Progenitor cell of endocrine pancreas (in vitro differentiated cells): Measurements from ENCODE around the gene TWNK. TPM values are rescaled to one million over a fixed set of nuclear protein-coding genes. Genes with fewer than 3 reads are reported as not detected.
A peak's percentile ranks its signal among the peaks of the same experiment; 100 is the strongest.

ENCODE experiments used
- DNase-seq: peaks from one replicate; pipeline ENCODE4 v3.0.0; 2021; ENCODE audit warnings: low spot score; ENCODE audit not compliant: unreplicated experiment
- H3K27ac Mint-ChIP-seq: 2 replicates; pipeline ENCODE4 v1.8.0; 2021; ENCODE audit warnings: mild to moderate bottlenecking, moderate library complexity, mixed read lengths
- H3K27me3 Mint-ChIP-seq: 2 replicates; pipeline ENCODE4 v1.8.0; 2021; ENCODE audit warnings: mixed read lengths
- H3K36me3 Mint-ChIP-seq: 2 replicates; pipeline ENCODE4 v1.8.0; 2022; ENCODE audit warnings: mixed read lengths; ENCODE audit not compliant: insufficient read depth
- H3K4me1 Mint-ChIP-seq: 2 replicates; pipeline ENCODE4 v1.8.0; 2021; ENCODE audit warnings: low read depth, mixed read lengths
- H3K4me3 Mint-ChIP-seq: 2 replicates; pipeline ENCODE4 v1.8.0; 2021; ENCODE audit warnings: low read depth, mild to moderate bottlenecking, moderate library complexity, mixed read lengths
- H3K9me3 Mint-ChIP-seq: 2 replicates; pipeline ENCODE4 v1.8.0; 2021; ENCODE audit warnings: low read depth, mixed read lengths
- CTCF ChIP-seq: fragments of 200-600 bp; sonication (generic); IDR thresholded peaks from one replicate; pipeline ENCODE4 v1.5.0; 2021; ENCODE audit warnings: antibody characterized with exemption, mild to moderate bottlenecking; ENCODE audit not compliant: unreplicated experiment
- total RNA-seq: library from RNA; stranded (reverse); gene quantifications from 2 replicates; pipeline ENCODE4 v1.2.1, GENCODE V29; 2021

TWNK gene
- total RNA-seq, 1 donor from 2014 or later, result 13.3 TPM

GRCh38 chr10:101022967-101023705, 35.8 kb downstream of the TWNK start:
- Mint-ChIP-seq H3K27me3 (peaks cover 43% of the 10 kb centered on the region), H3K4me3 (no peak overlapping the region), H3K27ac (no peak overlapping the region), H3K4me1 (peaks cover 5% of the 10 kb centered on the region), H3K9me3 (no peaks in the 10 kb centered on the region), H3K36me3 (no peaks in the 10 kb centered on the region)
- DNase-seq, result no peak
- no peak for TF ChIP-seq CTCF

DNA sequence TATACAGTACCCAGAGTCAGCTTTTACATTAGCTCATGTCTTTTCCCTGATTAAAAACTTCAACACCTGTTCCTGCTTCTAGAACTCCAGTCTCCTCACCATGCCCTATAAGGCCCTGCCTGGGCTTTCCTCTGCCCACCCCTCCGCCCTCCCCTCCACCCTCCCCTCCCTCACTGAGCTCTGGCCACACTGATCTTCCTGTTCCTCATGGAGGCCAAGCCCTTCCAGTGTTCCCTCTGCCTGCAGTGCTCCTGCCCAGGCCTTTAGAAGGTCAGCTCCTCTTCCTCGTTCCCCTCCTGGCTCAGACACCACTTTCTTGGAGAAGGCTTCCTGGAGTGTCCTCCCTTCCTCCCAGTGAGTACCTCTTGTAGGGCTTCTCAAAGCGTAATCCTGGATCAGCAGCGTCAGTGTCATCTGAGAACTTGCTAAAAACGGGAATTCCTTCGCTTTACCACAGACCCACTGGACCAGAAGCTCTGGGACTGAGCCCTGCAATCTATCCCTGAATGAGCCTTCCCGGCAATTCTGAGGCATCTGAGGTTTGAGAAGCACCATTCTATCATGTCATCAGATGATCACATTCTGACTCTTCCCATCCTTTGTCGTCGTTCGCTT, 39.9 kb downstream of the TWNK start:
- Mint-ChIP-seq H3K27me3 (peaks cover 32% of the 10 kb centered on the region), H3K4me3 (no peak overlapping the region), H3K36me3 (no peaks in the 10 kb centered on the region), H3K27ac (peak overlapping the region; percentile 61), H3K9me3 (no peaks in the 10 kb centered on the region), H3K4me1 (peaks cover 11% of the 10 kb centered on the region)
- DNase-seq, result no peak
- TF ChIP-seq CTCF, result no peak

- Mint-ChIP-seq H3K4me1 (peaks cover 19% of the 10 kb centered on the region), H3K27me3 (peaks cover 44% of the 10 kb centered on the region), H3K9me3 (no peaks in the 10 kb centered on the region), H3K27ac (no peak overlapping the region), H3K36me3 (no peaks in the 10 kb centered on the region), H3K4me3 (no peak overlapping the region)
- no peak for DNase-seq
- TF ChIP-seq CTCF, result no peak
Observed at GRCh38 chr10:101028446-101029337, 41.3 kb downstream of the TWNK start.

DNA sequence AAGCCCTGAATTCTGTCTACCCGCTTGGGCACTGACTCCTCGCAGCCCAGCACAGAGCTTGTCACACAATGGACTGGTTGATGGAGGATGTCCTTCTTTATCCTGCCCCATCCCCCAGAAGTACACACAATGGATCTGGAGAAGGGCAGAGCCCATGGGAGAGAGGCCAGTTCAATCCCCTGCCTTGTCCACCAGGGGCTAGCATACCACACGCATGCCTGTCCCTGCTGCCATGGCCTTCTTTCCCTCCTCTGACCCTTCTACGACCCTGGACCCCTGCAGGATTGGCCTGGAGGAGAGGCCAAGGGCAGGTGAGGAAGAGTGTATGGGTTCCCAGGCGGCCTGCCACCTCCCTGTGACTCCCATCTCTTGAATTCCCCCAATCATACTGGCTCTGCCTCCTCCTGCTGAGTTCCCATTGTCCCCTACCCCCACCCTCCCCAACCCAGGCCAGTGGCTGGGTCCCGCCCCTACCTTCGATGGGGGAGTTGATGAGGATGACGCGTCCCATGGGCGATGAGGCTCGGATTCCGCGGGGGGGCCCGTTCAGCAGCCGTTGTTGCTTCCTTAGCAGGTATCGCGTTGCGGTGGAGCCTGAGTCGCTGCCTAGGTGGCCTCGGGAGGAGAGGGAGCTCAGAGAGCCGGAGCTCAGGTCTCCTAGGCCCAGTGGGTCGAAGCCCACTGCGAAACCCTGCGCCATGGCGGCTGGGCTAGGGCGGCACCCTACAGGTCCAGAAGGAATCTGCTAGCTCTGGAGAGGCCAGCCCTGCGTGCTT, 42.4 kb downstream of the TWNK start:
- Mint-ChIP-seq H3K27ac (peak overlapping the region; percentile 73), H3K4me3 (no peak overlapping the region), H3K36me3 (no peaks in the 10 kb centered on the region), H3K27me3 (peaks cover 54% of the 10 kb centered on the region), H3K9me3 (no peaks in the 10 kb centered on the region), H3K4me1 (peaks cover 23% of the 10 kb centered on the region)
- DNase-seq, result no peak
- TF ChIP-seq CTCF, result peak; percentile 35
